ENCODE data around the gene MEF2B.
"Not testable (repeated sequence)": the region's sequence is repeated elsewhere in the genome, so short reads cannot be mapped to it uniquely, and the experiment has no call there.

Gene MEF2B

GRCh38 chr19:19154768-19155494, 15.1 kb downstream of the MEF2B start:
- no peak for DNase-seq

DNA sequence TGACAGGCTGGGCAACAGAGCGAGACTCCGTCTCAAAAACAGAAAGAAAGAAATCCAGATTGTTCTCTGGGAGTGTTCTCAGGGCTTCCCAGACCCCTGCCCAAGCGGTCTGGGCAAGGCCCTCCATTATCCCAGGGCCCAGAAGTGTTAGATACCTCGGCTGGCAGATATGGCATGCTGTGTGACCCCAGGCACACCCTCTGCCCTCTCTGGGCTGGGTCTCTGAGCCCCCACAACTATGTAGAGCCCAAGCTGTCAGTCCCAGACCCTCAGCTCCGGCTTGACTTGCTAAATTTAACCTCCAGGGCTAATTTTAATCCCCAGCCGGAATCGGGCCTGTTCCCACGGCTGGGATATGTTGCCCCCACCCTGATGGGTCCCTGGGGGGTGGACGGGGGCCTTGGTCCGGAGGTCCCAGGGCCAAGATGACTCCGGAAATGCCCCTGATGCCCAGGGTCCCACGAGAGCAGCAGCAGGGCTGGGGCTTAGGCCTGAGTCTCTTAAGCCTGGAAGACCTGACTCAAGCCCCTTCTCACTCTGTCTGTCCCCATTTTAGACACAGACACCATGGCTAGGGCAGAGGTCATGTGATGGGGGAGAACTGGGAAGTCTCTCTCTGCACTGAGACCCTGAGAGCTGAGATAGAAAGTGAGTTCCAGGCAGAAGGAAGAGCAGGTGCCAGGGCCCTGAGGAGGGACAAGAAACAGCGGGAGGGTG, 17.2 kb downstream of the MEF2B start:
- DNase-seq = no peak

DNA sequence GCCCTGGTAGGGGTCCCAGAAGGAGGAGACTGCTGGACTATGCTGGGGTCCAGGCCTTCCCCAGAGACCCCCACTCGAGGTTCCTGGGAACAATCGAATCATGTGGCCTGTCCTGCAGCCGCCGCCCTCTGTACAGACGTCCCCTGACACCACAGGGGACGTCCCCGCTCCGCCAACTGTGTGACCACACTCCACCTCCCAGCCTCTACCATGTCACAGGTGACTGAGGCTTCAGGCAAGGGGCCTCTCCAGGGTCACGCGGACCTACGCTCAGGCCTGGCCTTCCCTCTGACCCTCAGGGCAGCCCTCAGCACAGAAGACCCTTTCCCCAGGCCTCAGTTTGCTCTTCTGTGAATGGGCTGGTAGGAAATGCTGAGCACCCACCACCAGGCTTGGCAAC, 18.6 kb downstream of the MEF2B start:
- no peak for DNase-seq

- DNase-seq = no peak
Measured at GRCh38 chr19:19149435-19149834, 20.6 kb downstream of the MEF2B start.

- not testable (repeated sequence) for DNase-seq
Measured at GRCh38 chr19:19148504-19148903, 21.6 kb downstream of the MEF2B start.

- no peak for DNase-seq
Measured at GRCh38 chr19:19147344-19147743, 22.7 kb downstream of the MEF2B start.

DNA sequence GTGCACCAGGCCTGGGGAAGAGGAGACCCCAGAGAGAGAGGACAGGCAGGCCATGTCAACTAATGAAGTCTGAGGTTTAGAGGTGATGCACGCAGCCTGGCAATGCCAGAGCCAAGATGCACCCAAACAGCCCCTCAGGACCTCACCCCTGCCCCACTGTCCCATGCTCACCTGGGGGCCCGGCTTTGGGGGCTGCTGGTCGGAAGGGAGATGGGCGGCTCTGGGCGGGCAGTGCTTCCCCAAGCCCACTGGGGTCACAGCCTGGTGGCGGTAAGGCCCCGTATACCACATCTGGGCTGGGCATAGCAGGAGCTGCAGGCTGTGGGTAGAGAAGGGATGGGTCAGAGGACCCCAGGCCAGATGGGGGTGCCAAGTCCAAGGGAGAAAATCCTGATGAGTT, 23.2 kb downstream of the MEF2B start:
- DNase-seq = no peak

GRCh38 chr19:19145684-19146608, 24.1 kb downstream of the MEF2B start:
- DNase-seq = peak; percentile 14

- DNase-seq = no peak
Measured at GRCh38 chr19:19145281-19145680, 24.8 kb downstream of the MEF2B start.

DNA sequence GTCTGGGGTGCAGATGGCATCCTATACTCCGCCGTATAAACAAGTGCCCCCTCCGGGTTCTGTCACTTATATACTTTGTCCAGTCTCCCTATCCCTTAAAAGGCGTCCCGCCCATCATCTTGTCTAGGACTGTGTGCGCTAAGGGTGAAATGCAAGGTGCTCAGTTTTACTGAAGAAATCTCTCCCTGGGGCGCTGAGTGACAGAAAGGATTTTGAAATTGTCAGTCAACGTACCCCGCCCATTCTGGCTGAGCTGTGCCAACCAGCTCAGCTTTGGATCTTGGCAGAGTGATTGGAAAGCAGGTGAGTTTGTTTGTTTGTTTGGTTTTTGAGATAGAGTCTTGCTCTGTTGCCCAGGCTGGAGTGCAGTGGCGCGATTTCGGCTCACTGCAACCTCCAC, 27.7 kb downstream of the MEF2B start:
- no peak for DNase-seq

GRCh38 chr19:19140476-19140875, 29.6 kb downstream of the MEF2B start:
- no peak for DNase-seq

- no peak for DNase-seq
Measured at GRCh38 chr19:19139876-19140229, 30.2 kb downstream of the MEF2B start.

GRCh38 chr19:19138109-19138981, 31.7 kb downstream of the MEF2B start, which contains the start of gene TMEM161A:
Gene TMEM161A, minus strand, starts transcription at chr19:19138478. Its CDS starts 50 bp downstream, at chr19:19138428.
- DNase-seq = peak; percentile 89

DNA sequence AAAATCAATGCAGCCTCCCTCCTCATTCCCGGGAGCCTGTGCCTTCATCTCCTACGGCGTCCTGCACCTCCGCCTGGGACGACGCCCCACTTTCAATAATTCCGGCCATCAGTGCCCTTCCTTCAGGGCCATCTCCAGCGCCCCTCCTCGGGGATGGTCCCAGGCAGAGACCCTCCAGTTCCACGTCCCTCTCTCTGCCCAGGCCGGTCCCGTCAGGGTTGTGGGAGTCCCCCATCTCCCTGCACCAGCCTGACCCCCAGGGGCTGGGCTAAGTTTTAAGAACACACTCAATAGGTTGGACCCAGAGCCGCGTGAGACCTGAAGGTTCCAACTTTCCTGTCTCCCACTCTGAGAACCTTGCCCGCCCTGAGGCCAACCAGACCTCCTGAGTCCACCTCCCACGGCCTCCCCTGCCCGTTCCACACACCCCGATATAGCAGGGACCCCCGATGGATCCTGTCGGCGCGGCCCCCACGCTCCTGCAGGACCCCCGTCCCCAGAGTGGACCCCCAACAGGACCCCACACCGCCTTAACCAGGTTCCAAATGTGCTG, 32.4 kb downstream of the MEF2B start:
- no peak for DNase-seq

GRCh38 chr19:19135713-19136112, 34.4 kb downstream of the MEF2B start:
- not testable (repeated sequence) for DNase-seq

GRCh38 chr19:19134687-19135158, 35.3 kb downstream of the MEF2B start:
- peak; percentile 33 for DNase-seq

- DNase-seq = no peak
Measured at GRCh38 chr19:19133985-19134384, 36.1 kb downstream of the MEF2B start.

DNA sequence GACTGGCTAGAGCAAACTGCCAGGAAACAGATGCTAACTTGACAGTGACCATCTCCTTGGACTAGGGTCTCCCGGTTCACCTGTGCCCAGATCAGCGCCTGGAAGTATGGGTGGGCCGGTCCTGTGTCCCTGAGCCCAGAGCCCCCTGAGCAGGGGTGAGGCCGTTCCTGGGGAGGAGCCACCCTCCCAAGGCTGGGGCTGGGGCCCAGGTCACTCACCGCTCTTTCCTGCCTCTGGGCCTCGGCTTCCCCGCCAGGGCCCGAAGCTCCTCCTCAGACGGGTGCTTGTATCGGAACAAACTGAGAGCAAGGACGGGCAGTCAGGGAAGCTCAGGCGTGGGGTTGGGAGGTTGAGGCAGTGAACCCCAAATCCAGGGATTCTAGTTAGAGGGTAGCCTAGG, 37.2 kb downstream of the MEF2B start:
- DNase-seq = no peak

DNA sequence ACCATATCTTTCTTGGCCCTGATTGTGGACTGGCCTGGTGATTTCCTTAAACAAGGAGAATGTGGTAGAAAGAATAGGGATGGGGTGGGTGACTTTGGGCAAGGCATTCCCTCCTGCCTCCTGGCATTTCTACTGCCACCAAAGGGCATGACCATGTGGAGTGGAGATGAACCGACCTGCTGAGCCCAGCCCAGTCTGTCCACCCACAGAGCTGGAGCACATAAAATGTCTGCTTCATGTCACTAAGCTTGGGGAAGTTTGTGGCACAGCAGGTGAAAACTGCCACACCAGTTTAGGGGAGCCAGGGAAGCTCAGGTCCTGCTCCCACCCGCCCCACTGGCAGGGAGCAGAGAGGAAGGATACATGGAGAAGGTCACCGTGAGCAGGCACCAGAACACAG, 38.1 kb downstream of the MEF2B start:
- no peak for DNase-seq

GRCh38 chr19:19126102-19126501, 44.0 kb downstream of the MEF2B start:
- DNase-seq = no peak

- no peak for DNase-seq
Measured at GRCh38 chr19:19123386-19123785, 46.7 kb downstream of the MEF2B start.

DNA sequence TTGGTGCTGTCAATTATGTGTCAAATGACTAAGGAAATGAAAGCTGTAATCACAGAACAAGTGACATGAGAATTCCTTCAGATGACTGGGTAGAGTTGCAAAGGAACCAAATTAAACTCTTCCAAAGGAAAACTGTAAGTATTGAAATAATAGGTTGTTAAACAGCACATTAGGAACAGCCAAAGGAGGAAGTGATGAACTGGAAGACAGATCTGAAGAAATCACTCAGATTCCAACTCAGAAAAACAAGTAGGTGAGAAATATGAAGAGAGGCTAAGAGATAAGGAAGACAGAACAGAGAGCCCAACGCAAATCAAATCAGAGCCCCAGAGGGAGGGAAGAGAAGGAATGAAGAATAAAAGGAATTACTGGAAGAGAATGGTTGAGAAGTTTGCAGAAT, 47.2 kb downstream of the MEF2B start:
- no peak for DNase-seq

Data from NCI-H524 treated with DMSO at 0.1 percent for 48 hours (cell line).